Astrocyte of the spinal cord (primary cell): Measurements from ENCODE around the gene CA5A.

Source experiments
- DNase-seq: peaks from one replicate; pipeline ENCODE4 v3.0.0; 2011; ENCODE audit warnings: low read depth, low spot score
- H3K4me3 ChIP-seq: 2 replicates; pipeline ENCODE4 v1.5.1; 2011; ENCODE audit warnings: low read depth, mild to moderate bottlenecking, low read length, moderate library complexity
- in situ Hi-C: cut with HindIII; loops from 2 replicates; pipeline ENCODE4 v1.10.0; 2017; ENCODE audit warnings: low sequenced_read_pairs
- TF ChIP-seq, protein P1 (sequence below): IDR thresholded peaks from 2 replicates; pipeline ENCODE4 v1.5.1; 2012; ENCODE audit warnings: low read depth, mild to moderate bottlenecking, low read length, inconsistent platforms

CA5A gene

DNA sequence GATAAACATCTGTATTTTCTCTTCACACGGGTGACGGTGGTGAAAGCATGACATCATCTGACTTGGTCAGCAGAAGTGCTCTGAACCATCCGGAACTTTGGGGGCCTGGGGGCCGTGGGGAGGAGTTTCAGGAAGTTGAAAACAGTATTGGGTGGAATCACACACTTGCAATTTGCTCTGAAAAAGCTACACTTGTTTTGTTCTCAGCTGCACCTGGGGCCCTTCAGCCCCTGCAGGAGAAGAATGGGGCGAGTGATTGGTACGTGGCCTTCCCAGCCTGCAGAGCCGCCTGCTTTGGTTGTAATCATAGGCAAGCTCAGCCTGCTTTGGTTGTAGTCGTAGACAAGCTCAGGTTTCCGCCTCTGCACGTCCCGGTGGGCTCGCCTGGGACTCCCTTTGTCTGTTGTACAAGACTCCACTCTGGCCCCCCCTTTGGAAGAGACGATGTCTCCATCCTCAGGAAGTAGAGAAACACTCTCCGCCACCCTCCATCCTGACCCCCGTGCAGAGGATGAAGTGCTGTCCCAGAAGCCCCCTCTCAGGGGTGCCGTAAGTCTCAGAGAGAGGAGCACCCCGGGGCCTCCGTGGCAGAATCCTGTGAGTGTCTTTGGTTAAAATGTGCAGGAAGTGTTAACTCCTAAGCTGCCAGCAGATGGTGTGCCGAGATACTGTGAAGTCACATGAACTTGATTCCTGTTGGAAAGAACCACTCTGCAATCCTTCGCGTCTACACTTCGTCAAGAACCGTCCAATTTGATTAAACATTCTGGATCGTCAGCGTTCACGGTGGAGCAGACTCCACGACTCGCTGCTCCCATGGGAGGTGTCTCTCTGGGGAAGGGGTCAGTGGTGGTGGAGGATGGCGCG is 20.3 kb upstream of the CA5A start:
- in situ Hi-C loops, result no loop called here
- TF ChIP-seq, protein P1, sequence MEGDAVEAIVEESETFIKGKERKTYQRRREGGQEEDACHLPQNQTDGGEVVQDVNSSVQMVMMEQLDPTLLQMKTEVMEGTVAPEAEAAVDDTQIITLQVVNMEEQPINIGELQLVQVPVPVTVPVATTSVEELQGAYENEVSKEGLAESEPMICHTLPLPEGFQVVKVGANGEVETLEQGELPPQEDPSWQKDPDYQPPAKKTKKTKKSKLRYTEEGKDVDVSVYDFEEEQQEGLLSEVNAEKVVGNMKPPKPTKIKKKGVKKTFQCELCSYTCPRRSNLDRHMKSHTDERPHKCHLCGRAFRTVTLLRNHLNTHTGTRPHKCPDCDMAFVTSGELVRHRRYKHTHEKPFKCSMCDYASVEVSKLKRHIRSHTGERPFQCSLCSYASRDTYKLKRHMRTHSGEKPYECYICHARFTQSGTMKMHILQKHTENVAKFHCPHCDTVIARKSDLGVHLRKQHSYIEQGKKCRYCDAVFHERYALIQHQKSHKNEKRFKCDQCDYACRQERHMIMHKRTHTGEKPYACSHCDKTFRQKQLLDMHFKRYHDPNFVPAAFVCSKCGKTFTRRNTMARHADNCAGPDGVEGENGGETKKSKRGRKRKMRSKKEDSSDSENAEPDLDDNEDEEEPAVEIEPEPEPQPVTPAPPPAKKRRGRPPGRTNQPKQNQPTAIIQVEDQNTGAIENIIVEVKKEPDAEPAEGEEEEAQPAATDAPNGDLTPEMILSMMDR, result peak; percentile 63
- peak; percentile 69 for DNase-seq
- no peak overlapping the region for H3K4me3 ChIP-seq

DNA sequence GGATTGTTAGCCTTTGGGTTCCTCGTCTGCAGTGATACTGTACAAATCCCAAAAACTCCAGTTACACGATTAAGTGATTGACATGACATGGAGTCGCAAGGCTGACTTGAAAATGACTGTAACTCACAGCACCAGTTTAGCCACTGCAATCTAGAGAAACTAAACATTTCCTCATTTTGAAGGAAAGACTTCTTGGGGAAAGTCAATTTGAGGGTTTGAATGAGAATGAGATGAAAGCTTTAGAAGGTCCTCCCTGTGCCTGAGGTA is 19.7 kb upstream of the CA5A start:
- H3K4me3 ChIP-seq, result no peak overlapping the region
- no peak for DNase-seq
- TF ChIP-seq, protein P1, result no peak
- in situ Hi-C loops, result no loop called here

DNA sequence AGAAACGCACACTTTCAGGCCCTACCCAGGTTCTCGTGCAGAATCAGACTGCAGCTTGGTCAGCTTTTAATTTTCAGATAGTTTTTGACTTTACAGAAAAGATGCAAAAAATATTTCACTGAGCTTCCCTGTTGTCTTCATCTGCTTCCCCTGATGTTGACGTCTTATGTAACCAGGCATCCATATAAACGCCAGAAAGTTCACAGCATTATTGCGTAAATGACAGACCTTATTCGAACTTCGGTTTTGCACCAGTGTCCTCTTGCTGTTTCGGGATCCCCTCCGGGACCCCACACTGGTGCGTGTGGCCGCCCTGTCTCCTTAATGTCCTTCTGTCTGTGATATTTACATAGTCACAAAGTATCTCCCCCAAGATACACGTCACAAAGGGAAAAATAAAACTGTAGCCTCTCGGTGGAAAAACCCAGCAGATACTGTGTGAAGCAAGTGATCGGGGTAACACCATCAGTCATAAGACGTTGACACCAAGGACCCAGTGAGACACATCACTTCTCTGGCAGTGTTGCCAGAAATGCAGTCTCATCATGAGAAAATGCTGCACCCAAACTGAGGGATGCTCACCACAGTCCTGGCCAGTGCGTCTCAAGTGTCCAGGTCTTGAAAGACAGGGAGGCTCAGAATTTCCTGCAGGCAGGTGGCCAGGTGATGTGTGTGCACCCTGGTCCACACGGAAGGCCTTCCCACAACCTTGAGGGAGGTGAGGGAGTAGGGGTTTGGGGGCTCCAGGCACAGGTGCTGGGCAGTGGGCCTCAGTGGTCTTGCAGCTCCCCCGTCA is 19.2 kb upstream of the CA5A start:
- H3K4me3 ChIP-seq, result no peak overlapping the region
- TF ChIP-seq, protein P1, result no peak
- DNase-seq, result no peak
- in situ Hi-C loops, result no loop called here

DNA sequence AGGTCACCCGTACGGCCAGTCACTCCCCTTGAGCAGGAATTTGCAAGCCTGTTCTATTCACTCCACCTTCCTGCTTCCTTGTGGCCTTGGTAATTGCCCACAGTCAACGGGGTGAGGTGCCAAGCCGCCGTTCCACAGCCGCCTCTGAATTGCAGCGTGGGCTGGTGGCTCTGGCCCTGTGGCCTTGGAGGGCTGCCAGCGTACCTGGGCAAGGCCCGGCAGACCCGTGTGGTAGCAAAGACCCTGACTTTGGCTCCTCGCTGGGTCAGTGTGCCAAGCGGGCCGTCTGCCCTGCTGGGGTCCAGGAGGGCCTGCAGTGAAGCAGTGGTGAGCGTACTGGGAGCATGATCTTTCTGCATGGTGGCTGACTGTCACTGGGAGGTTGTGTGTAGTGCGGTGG is 18.5 kb upstream of the CA5A start:
- no peak for DNase-seq
- TF ChIP-seq, protein P1, result no peak
- H3K4me3 ChIP-seq, result no peak overlapping the region
- in situ Hi-C loops, result no loop called here

DNA sequence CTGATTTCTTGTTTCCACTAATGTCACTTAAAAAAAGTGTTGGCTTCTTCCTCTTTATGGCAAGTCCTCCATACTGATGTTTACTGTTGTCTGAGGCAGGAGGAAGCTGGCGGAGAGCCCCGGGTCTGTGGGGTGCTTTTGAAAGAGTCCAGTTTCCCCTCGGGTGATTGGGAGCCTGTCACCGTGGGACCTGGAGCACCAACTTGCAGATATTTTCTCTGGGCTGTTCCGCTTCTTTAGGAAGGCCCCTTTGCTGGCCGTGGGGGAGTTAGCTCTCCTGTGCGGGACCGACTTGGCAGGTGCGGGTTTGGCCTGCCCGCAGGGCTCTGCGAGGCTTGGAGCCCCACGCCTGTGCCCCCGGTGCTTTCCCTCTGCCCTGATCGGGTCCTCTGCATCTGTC is 18.0 kb upstream of the CA5A start:
- no peak for DNase-seq
- H3K4me3 ChIP-seq, result no peak overlapping the region
- TF ChIP-seq, protein P1, result no peak
- in situ Hi-C loops, result no loop called here

DNA sequence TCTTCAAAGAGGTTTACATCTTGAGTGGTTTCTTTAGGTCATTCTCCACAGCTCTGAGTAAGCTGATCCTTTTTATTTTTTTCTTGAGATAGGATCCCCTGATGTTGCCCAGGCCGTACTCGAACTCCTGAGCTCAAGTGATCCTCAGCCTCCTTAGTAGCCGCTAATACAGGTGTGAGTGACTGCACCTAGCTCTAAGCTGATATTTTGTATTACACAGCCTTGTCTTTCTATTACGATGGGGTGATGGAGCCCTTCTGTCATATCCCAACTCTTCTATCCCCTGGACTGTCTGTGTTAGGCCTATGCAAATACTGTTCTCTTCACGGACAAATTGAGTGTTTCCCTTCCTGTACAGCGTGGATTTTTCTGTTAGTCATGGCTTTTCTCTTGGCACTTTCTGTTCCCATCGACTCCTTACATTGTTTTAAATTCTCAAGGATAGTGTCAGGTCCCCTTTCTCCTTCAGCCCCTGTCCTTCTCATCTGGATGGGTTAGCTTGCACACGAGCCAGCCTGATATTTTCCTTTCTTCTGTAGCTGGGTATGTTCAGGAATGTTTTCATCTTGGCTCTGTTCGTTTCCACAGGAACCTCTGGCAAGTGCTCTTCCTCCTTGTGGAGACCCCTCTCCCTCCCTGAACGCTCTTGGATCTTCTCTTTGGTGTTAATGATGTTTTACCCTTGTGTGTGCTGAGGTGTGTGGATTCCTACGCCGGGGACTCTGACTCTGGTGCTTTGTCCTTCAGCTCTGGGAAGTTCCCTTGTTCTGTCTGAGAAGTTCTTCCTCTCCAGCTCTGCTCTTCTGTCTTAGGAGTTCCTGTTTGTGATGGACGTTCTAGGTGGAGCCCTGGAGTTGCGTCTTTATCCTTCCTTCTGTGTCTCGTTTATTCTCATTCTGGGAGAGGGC is 17.2 kb upstream of the CA5A start:
- no peak overlapping the region for H3K4me3 ChIP-seq
- TF ChIP-seq, protein P1, result no peak
- no peak for DNase-seq
- in situ Hi-C loops, result no loop called here
